ENCODE measurements around the gene MTNR1B.

GRCh38 chr11:92980312-92980711 is 10.9 kb downstream of the MTNR1B start:
- TF ChIP-seq HNF4G (IDR thresholded peaks at IDR 0.05) (no peak), CTCF (IDR thresholded peaks at IDR 0.05; ENCODE audit: low read depth, low read length, missing input control) (no peak), TAF1 (conservative IDR thresholded peaks at IDR 0.05) (no peak), SP1 (IDR thresholded peaks at IDR 0.05) (no peak)

Measured in liver (tissue), 3 donors.